Ishikawa (cell line): Measurements from ENCODE around the gene AADAC.

ENCODE experiments used
- CEBPB ChIP-seq: IDR thresholded peaks from 2 replicates; pipeline ENCODE4 v1.6.1; 2012
- CREB1 ChIP-seq: IDR thresholded peaks from 2 replicates; pipeline ENCODE4 v1.6.1; 2012; ENCODE audit warnings: low read depth
- EGR1 ChIP-seq: IDR thresholded peaks from 2 replicates; pipeline ENCODE4 v1.6.1; 2012
- EP300 ChIP-seq: IDR thresholded peaks from 2 replicates; pipeline ENCODE4 v1.6.1; 2012; ENCODE audit warnings: borderline replicate concordance
- FOXM1 ChIP-seq: IDR thresholded peaks from 2 replicates; pipeline ENCODE4 v1.6.1; 2012; ENCODE audit warnings: low read depth, borderline replicate concordance
- MAX ChIP-seq: IDR thresholded peaks from 2 replicates; pipeline ENCODE4 v1.6.1; 2012
- NFIC ChIP-seq: IDR thresholded peaks from 2 replicates; pipeline ENCODE4 v1.6.1; 2012
- RAD21 ChIP-seq: IDR thresholded peaks from 2 replicates; pipeline ENCODE4 v1.6.1; 2012; ENCODE audit warnings: low read depth
- REST ChIP-seq: IDR thresholded peaks from 2 replicates; pipeline ENCODE4 v1.6.1; 2012; ENCODE audit warnings: low read depth, mild to moderate bottlenecking
- TCF12 ChIP-seq: IDR thresholded peaks from 2 replicates; pipeline ENCODE4 v1.6.1; 2012; ENCODE audit warnings: low read depth
- TEAD4 ChIP-seq: IDR thresholded peaks from 2 replicates; pipeline ENCODE4 v1.6.1; 2012
- USF1 ChIP-seq: IDR thresholded peaks from 2 replicates; pipeline ENCODE4 v1.6.1; 2012
- YY1 ChIP-seq: IDR thresholded peaks from 2 replicates; pipeline ENCODE4 v1.6.1; 2012; ENCODE audit warnings: low read depth

- TF ChIP-seq RAD21: no peak
- no peak for TF ChIP-seq YY1
- TF ChIP-seq MAX: no peak
- no peak for TF ChIP-seq EGR1
- TF ChIP-seq USF1: no peak
- TF ChIP-seq EP300: no peak
- TF ChIP-seq TEAD4: no peak
- no peak for TF ChIP-seq FOXM1
- TF ChIP-seq CEBPB: no peak
- no peak for TF ChIP-seq NFIC
- no peak for TF ChIP-seq CREB1
- TF ChIP-seq REST: no peak
- no peak for TF ChIP-seq TCF12
Observed at GRCh38 chr3:151819910-151820309, 6.0 kb downstream of the AADAC start.
